Naive thymus-derived CD4-positive, alpha-beta T cell (primary cell): ENCODE data around the gene PRPF6. TPM values are rescaled to one million over a fixed set of nuclear protein-coding genes. Genes with fewer than 3 reads are reported as not detected.
"Not testable (repeated sequence)": the region's sequence is repeated elsewhere in the genome, so short reads cannot be mapped to it uniquely, and the experiment has no call there.

Experiments used
- ATAC-seq: fragments of 150-1000 bp; cut with Tn5 transposase; 2 replicates; pipeline ENCODE4 v1.10.0; 2021; ENCODE audit warnings: mild to moderate bottlenecking, moderate library complexity
- CTCF ChIA-PET: fragments of 350-600 bp; sonication (Branson Sonifier 250); formaldehyde crosslinking; loops from one replicate; lab custom pipeline; 2021; ENCODE audit warnings: antibody characterized with exemption; lab: Charles Lee
- POLR2A ChIA-PET: fragments of 350-600 bp; sonication (Branson Sonifier 250); formaldehyde crosslinking; loops from one replicate; lab custom pipeline; 2021; ENCODE audit warnings: antibody characterized with exemption, inconsistent platforms; lab: Charles Lee
- DNase-seq, 9 donors: peaks; one replicate each; pipeline versions ENCODE4 v3.0.0 to v3.0.0-alpha.2; 2020 to 2022; ENCODE audit warnings: mixed read lengths in 1 of 9
- H3K27ac ChIP-seq: one replicate; pipeline ENCODE4 v1.7.0; 2013; ENCODE audit warnings: mild to moderate bottlenecking, low read depth, low read length, moderate library complexity
- H3K27me3 ChIP-seq, 2 donors: one replicate each; pipeline ENCODE4 v1.7.0; 2013; ENCODE audit warnings: low read length in 2 of 2, mild to moderate bottlenecking in 2 of 2, moderate library complexity in 2 of 2; ENCODE audit not compliant: control insufficient read depth in 2 of 2, insufficient read depth in 2 of 2
- H3K36me3 ChIP-seq, 3 experiments: 1 replicate in 2 of 3; 2 replicates in 1 of 3; pipeline ENCODE4 v1.7.0; 2013; ENCODE audit warnings: low read length in 3 of 3, mild to moderate bottlenecking in 3 of 3, moderate library complexity in 1 of 3; ENCODE audit not compliant: insufficient read depth in 3 of 3, control insufficient read depth in 2 of 3
- H3K4me1 ChIP-seq, 2 donors: one replicate each; pipeline ENCODE4 v1.7.0; 2013; ENCODE audit warnings: low read length in 2 of 2, mild to moderate bottlenecking in 2 of 2, moderate library complexity in 1 of 2; ENCODE audit not compliant: control insufficient read depth in 2 of 2, insufficient read depth in 2 of 2
- H3K4me3 ChIP-seq: 2 replicates; pipeline ENCODE4 v1.7.0; 2013; ENCODE audit warnings: mild to moderate bottlenecking, low read length
- H3K9me3 ChIP-seq, 3 experiments: 1 replicate in 2 of 3; 2 replicates in 1 of 3; pipeline ENCODE4 v1.7.0; 2013; ENCODE audit warnings: low read length in 3 of 3; ENCODE audit not compliant: control insufficient read depth in 2 of 3
- H3K27ac Mint-ChIP-seq, 9 donors: one replicate each; pipeline ENCODE4 v1.8.0; 2020 to 2022; ENCODE audit warnings: mixed read lengths in 9 of 9, mild to moderate bottlenecking in 8 of 9, moderate library complexity in 5 of 9, inconsistent platforms in 2 of 9
- H3K27me3 Mint-ChIP-seq, 5 donors: one replicate each; pipeline ENCODE4 v1.8.0; 2021 to 2022; ENCODE audit warnings: mixed read lengths in 5 of 5, mild to moderate bottlenecking in 1 of 5
- H3K36me3 Mint-ChIP-seq, 5 donors: one replicate each; pipeline ENCODE4 v1.8.0; 2020 to 2022; ENCODE audit warnings: mixed read lengths in 5 of 5, mild to moderate bottlenecking in 3 of 5, inconsistent platforms in 1 of 5
- H3K4me1 Mint-ChIP-seq, 7 donors: one replicate each; pipeline ENCODE4 v1.8.0; 2020 to 2022; ENCODE audit warnings: mixed read lengths in 7 of 7, mild to moderate bottlenecking in 3 of 7, inconsistent platforms in 1 of 7
- H3K4me3 Mint-ChIP-seq, 10 donors: one replicate each; pipeline ENCODE4 v1.8.0; 2020 to 2022; ENCODE audit warnings: mild to moderate bottlenecking in 10 of 10, mixed read lengths in 10 of 10, moderate library complexity in 6 of 10, inconsistent platforms in 2 of 10
- H3K9me3 Mint-ChIP-seq, 11 donors: one replicate each; pipeline ENCODE4 v1.8.0; 2020 to 2022; ENCODE audit warnings: mixed read lengths in 11 of 11, mild to moderate bottlenecking in 4 of 11, inconsistent platforms in 1 of 11, moderate library complexity in 1 of 11
- intact Hi-C, 2 donors: fragments of 100-400 bp; cut with micrococcal nuclease; formaldehyde crosslinking; loops; one replicate each; pipeline ENCODE4 v1.15.1; 2023
- polyA plus RNA-seq, 2 donors: library from polyadenylated mRNA; unstranded; fragments of 300-500 nt; fragmentation: Illumina TruSeq; gene quantifications; one replicate each; pipeline ENCODE4 v1.2.3, GENCODE V29; 2021
- total RNA-seq, 6 experiments: library from RNA in 5 of 6; stranded (reverse) in 5 of 6; gene quantifications; 1 replicate in 5 of 6; 2 replicates in 1 of 6; pipeline ENCODE4 v1.2.3 and lab custom pipeline; 2021 to 2026

The PRPF6 gene
- total and polyA plus RNA-seq, 7 experiments from 2014 or later: 71.2 to 127 (median 86.9) TPM

DNA sequence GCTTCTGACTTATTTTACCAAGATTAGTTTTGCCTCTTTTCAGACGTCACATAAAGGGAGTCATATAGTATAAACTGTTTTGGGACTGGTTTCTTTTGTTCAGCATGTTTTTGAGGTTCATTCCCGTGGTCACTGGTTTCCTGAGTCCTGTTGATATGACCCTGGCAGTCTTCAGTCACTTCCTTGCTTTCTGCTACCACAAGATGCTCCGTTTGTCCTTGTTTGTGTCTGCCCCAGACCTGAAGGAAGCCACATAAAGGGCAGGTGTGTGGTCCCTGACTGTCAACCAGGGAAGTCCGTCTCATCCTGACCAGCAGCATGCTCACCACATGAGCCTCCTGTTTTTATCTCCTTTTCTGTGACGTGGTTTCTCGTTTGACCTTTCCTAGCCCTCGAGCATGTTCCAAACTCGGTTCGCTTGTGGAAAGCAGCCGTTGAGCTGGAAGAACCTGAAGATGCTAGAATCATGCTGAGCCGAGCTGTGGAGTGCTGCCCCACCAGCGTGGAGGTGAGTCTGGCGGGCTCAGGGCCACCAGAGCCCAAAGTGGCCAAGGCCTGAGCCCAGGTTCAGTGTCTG, 29.0 kb downstream of the PRPF6 start:
- intact Hi-C loops: loop anchor here in 1 of 2 donors (5.0 kb wide), 1 partner anchor 33 kb away; the partner anchor contains the start of gene SAMD10
- CTCF ChIA-PET: no interaction called here
- peak; percentile 16 for ATAC-seq

DNA sequence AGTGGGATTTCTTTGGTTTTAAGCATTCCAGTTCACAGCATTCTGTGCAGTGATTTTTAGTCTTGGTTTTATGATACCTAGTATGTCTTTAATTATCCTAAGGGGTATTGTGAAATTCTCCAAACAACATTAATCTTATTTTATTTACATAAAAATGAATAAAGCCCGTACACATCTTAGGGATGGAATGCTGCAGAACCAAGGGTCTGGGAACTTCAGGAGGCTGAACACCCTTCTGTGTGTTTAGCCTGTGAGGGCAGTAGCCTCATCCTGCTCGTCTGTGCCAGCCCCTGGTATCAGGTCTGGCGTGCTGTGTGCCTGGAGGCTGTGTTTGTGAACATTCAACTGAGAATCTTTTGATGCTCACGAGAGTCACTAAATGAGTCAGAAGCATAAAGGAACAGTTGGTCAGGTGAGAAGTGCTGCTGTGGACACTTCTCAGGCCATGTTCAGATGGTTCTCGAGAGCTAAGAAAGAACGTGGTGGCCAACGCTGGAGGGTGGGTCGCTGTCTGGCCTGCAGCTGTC, 29.8 kb downstream of the PRPF6 start:
- H3K36me3 ChIP-seq: peaks cover 41 to 70% (median 50%) of the 10 kb centered on the region in 3 experiments
- peaks cover 17 to 66% (median 50%) of the 10 kb centered on the region in 5 donors for H3K36me3 Mint-ChIP-seq
- H3K27me3 ChIP-seq: no peaks in the 10 kb centered on the region
- peaks cover 13 to 60% (median 30%) of the 10 kb centered on the region in 3 experiments for H3K9me3 ChIP-seq
- intact Hi-C loops: loop anchor here in 1 of 2 donors (5.0 kb wide), 1 partner anchor 33 kb away; the partner anchor contains the start of gene SAMD10
- ATAC-seq (no peak), DNase-seq (no peak)
- peak overlapping the region in 3 of 9 donors; percentile 68 to 86 (median 84) for H3K27ac Mint-ChIP-seq
- peaks cover 0 to 63% (median 36%) of the 10 kb centered on the region in 11 donors for H3K9me3 Mint-ChIP-seq
- ChIA-PET CTCF (no interaction called here), POLR2A (interaction anchor here (0.6 to 1.3 kb wide), 6 partner anchors 9 to 31 kb away, joined by 3 to 6 read pairs (median 3); partner anchors contain the start of gene SAMD10)
- no peaks in the 10 kb centered on the region for H3K27me3 Mint-ChIP-seq
- H3K4me1 ChIP-seq: peaks cover 29 to 36% of the 10 kb centered on the region in 2 donors
- no peak overlapping the region for H3K27ac ChIP-seq
- H3K4me3 Mint-ChIP-seq: peak overlapping the region in 3 of 10 donors; percentile 45 to 68 (median 63)
- peaks cover 16 to 52% (median 44%) of the 10 kb centered on the region in 7 donors for H3K4me1 Mint-ChIP-seq
- H3K4me3 ChIP-seq: peak overlapping the region; percentile 15

More for the DNA sequence above, 29.0 kb downstream of the PRPF6 start:
- no peaks in the 10 kb centered on the region for H3K27me3 ChIP-seq
- Mint-ChIP-seq H3K27me3 (no peaks in the 10 kb centered on the region), H3K27ac (peak overlapping the region in 8 of 9 donors; percentile 10 to 90 (median 57)), H3K9me3 (peaks cover 0 to 55% (median 30%) of the 10 kb centered on the region in 11 donors), H3K36me3 (peaks cover 13 to 66% (median 47%) of the 10 kb centered on the region in 5 donors), H3K4me3 (peak overlapping the region in 5 of 10 donors; percentile 9 to 75 (median 45)), H3K4me1 (peaks cover 20 to 51% (median 43%) of the 10 kb centered on the region in 7 donors)
- peaks cover 33 to 70% (median 46%) of the 10 kb centered on the region in 3 experiments for H3K36me3 ChIP-seq
- peaks cover 29 to 36% of the 10 kb centered on the region in 2 donors for H3K4me1 ChIP-seq
- H3K27ac ChIP-seq: no peak overlapping the region
- DNase-seq: no peak
- POLR2A ChIA-PET: interaction anchor here (1.0 to 1.3 kb wide), 3 partner anchors 14 to 29 kb away, joined by 3 to 6 read pairs (median 4); no protein-coding TSS in a partner anchor
- H3K9me3 ChIP-seq: peaks cover 13 to 55% (median 30%) of the 10 kb centered on the region in 3 experiments
- no peak overlapping the region for H3K4me3 ChIP-seq

DNA sequence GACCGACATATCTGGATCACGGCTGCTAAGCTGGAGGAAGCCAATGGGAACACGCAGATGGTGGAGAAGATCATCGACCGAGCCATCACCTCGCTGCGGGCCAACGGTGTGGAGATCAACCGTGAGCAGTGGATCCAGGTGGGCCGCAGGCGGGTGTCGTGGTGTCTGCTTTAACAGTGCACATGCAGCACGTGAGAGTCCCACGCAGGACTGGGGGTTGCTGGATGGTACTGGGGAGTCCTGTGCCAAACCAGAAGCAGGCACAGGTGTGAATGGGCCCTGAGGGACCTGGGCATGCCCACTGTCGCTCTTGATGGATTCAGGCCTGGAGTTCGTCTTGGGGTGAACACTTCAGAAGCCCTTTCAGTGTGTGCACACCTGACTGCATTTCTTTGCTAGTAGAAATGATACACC, 30.4 kb downstream of the PRPF6 start:
- no peaks in the 10 kb centered on the region for H3K27me3 ChIP-seq
- H3K4me1 Mint-ChIP-seq: peaks cover 16 to 52% (median 44%) of the 10 kb centered on the region in 7 donors
- H3K4me1 ChIP-seq: peaks cover 29 to 36% of the 10 kb centered on the region in 2 donors
- ChIA-PET CTCF (no interaction called here), POLR2A (interaction anchor here (1.0 to 1.1 kb wide), 2 partner anchors 15 to 32 kb away, joined by 3 read pairs; partner anchors contain the start of gene SAMD10)
- intact Hi-C loops: loop anchor here in 1 of 2 donors (5.0 kb wide), 1 partner anchor 34 kb away; the partner anchor contains the start of gene SAMD10
- H3K4me3 ChIP-seq: peak overlapping the region; percentile 15
- DNase-seq: peak in 1 of 9 donors; percentile 13
- H3K27ac ChIP-seq: no peak overlapping the region
- no peaks in the 10 kb centered on the region for H3K27me3 Mint-ChIP-seq
- H3K4me3 Mint-ChIP-seq: peak overlapping the region in 4 of 10 donors; percentile 45 to 68 (median 60)
- H3K9me3 ChIP-seq: peaks cover 13 to 60% (median 30%) of the 10 kb centered on the region in 3 experiments
- peaks cover 17 to 61% (median 52%) of the 10 kb centered on the region in 5 donors for H3K36me3 Mint-ChIP-seq
- peak; percentile 43 for ATAC-seq
- peaks cover 0 to 65% (median 36%) of the 10 kb centered on the region in 11 donors for H3K9me3 Mint-ChIP-seq
- peaks cover 42 to 71% (median 47%) of the 10 kb centered on the region in 3 experiments for H3K36me3 ChIP-seq
- H3K27ac Mint-ChIP-seq: peak overlapping the region in 5 of 9 donors; percentile 67 to 86 (median 75)

- H3K4me3 ChIP-seq: peak overlapping the region; percentile 38
Measured at GRCh38 chr20:64012385-64013154, 31.6 kb downstream of the PRPF6 start.

GRCh38 chr20:64015635-64016034, 34.7 kb downstream of the PRPF6 start:
- Histone ChIP-seq H3K36me3 (peaks cover 29 to 67% (median 35%) of the 10 kb centered on the region in 3 experiments), H3K4me1 (peaks cover 25 to 27% of the 10 kb centered on the region in 2 donors), H3K9me3 (peaks cover 8 to 31% (median 9%) of the 10 kb centered on the region in 3 experiments), H3K27me3 (no peaks in the 10 kb centered on the region), H3K27ac (no peak overlapping the region), H3K4me3 (no peak overlapping the region)
- Mint-ChIP-seq H3K36me3 (peaks cover 12 to 55% (median 46%) of the 10 kb centered on the region in 5 donors), H3K9me3 (peaks cover 0 to 42% (median 14%) of the 10 kb centered on the region in 11 donors), H3K4me1 (peaks cover 12 to 40% (median 28%) of the 10 kb centered on the region in 7 donors), H3K27me3 (no peaks in the 10 kb centered on the region), H3K27ac (peak overlapping the region in 4 of 9 donors; percentile 39 to 75 (median 45)), H3K4me3 (peak overlapping the region in 4 of 10 donors; percentile 6 to 50 (median 32))
- CTCF ChIA-PET: interaction anchor here (0.7 kb wide), 1 partner anchor 29 kb away, joined by 3 read pairs; no protein-coding TSS in a partner anchor
- ATAC-seq (no peak), DNase-seq (no peak)
- intact Hi-C loops: loop anchor here in 1 of 2 donors (2.0 kb wide), 1 partner anchor 19 kb away; no protein-coding TSS in a partner anchor
- POLR2A ChIA-PET: interaction anchor here (1.0 kb wide), 1 partner anchor 9 kb away, joined by 3 read pairs; no protein-coding TSS in a partner anchor

More at GRCh38 chr20:64012385-64013154, 31.6 kb downstream of the PRPF6 start:
- H3K27ac ChIP-seq, H3K27me3 ChIP-seq, H3K27me3 Mint-ChIP-seq: not testable (repeated sequence)
- H3K9me3 ChIP-seq: peaks cover 13 to 60% (median 30%) of the 10 kb centered on the region in 3 experiments
- Mint-ChIP-seq H3K4me3 (peak overlapping the region in 6 of 10 donors; percentile 12 to 43 (median 31)), H3K4me1 (peaks cover 18 to 53% (median 44%) of the 10 kb centered on the region in 7 donors), H3K36me3 (peaks cover 19 to 60% (median 52%) of the 10 kb centered on the region in 5 donors), H3K9me3 (peaks cover 0 to 69% (median 37%) of the 10 kb centered on the region in 11 donors), H3K27ac (peak overlapping the region in 7 of 9 donors; percentile 53 to 94 (median 70))
- ChIA-PET POLR2A (interaction anchor here (0.7 to 2.2 kb wide), 3 partner anchors 25 to 724 kb away, joined by 3 to 16 read pairs (median 6); partner anchors contain the start of genes PRPF6 and SAMD10), CTCF (interaction anchor here (1.3 kb wide), 1 partner anchor 32 kb away, joined by 8 read pairs; the partner anchor contains the start of gene PRPF6)
- H3K4me1 ChIP-seq: peaks cover 29 to 36% of the 10 kb centered on the region in 2 donors
- ATAC-seq: peak; percentile 83
- intact Hi-C loops: loop anchor here in 1 of 2 donors (5.0 kb wide), 1 partner anchor 35 kb away; the partner anchor contains the start of gene SAMD10
- DNase-seq: peak in 6 of 9 donors; percentile 19 to 70 (median 48)
- peaks cover 42 to 69% (median 42%) of the 10 kb centered on the region in 3 experiments for H3K36me3 ChIP-seq
